GM12878 (cell line): ENCODE results near the gene GPR108. TPM values are rescaled to one million over a fixed set of nuclear protein-coding genes. Genes with fewer than 3 reads are reported as not detected.
"Not testable (repeated sequence)": the region's sequence is repeated elsewhere in the genome, so short reads cannot be mapped to it uniquely, and the experiment has no call there.

Source experiments
- ATAC-seq: fragments of 200-7000 bp; cut with Tn5 transposase; 3 replicates; pipeline ENCODE4 v1.9.1; 2020; ENCODE audit warnings: mild to moderate bottlenecking, moderate library complexity
- BruUV-seq: library from RNA; stranded (reverse); fragments of 400-500 nt; replicated peaks from 2 replicates; lab custom pipeline; 2021; lab: Mats Ljungman, UMichigan
- CTCF ChIA-PET: fragments of 300-600 bp; sonication (Branson Sonifier 250); formaldehyde crosslinking; extraction: SDS; loops from one replicate; lab custom pipeline; 2021; ENCODE audit warnings: inconsistent platforms; lab: Yijun Ruan, JAX
- POLR2A ChIA-PET: fragments of 350-600 bp; formaldehyde crosslinking; extraction: SDS; loops from one replicate; lab custom pipeline; 2021; ENCODE audit warnings: inconsistent platforms; lab: Charles Lee
- RAD21 ChIA-PET: fragments of 300-600 bp; sonication (Branson Sonifier 250); formaldehyde crosslinking; loops from one replicate; lab custom pipeline; 2023; ENCODE audit warnings: antibody characterized with exemption; ENCODE audit not compliant: unreplicated experiment; lab: Charles Lee
- SMC1A ChIA-PET: fragments of 300-600 bp; sonication (Branson Sonifier 250); formaldehyde crosslinking; loops from one replicate; lab custom pipeline; 2023; ENCODE audit not compliant: unreplicated experiment, uncharacterized antibody; lab: Charles Lee
- DNase-seq: peaks from one replicate; pipeline ENCODE4 v3.0.0-alpha.2; 2011; ENCODE audit warnings: low read depth, low spot score
- FAIRE-seq: peaks from 3 replicates; lab custom pipeline; 2011; peaks lifted over from hg19 to GRCh38; lab: Jason Lieb, UNC
- H2AFZ ChIP-seq: 2 replicates; pipeline ENCODE4 v1.6.0; 2011; ENCODE audit warnings: low read depth, low read length, control low read depth; ENCODE audit not compliant: control insufficient read depth
- H3K27ac ChIP-seq: 2 replicates; pipeline ENCODE4 v1.5.1; 2011; ENCODE audit warnings: control low read depth; ENCODE audit not compliant: control insufficient read depth, insufficient read depth
- H3K27me3 ChIP-seq, 2 experiments: replicated peaks in 1 of 2; 2 replicates each; pipeline versions ENCODE4 v1.6.0 to v1.6.1; 2011; ENCODE audit warnings: low read length in 1 of 2; ENCODE audit not compliant: control insufficient read depth in 2 of 2, insufficient read depth in 2 of 2
- H3K36me3 ChIP-seq, 2 experiments: 2 replicates each; pipeline ENCODE4 v1.5.1; 2011; ENCODE audit warnings: low read length in 1 of 2; ENCODE audit not compliant: control insufficient read depth in 2 of 2, insufficient read depth in 2 of 2
- H3K4me1 ChIP-seq: 2 replicates; pipeline ENCODE4 v1.6.1; 2011; ENCODE audit warnings: mild to moderate bottlenecking, low read length, moderate library complexity, mixed read lengths; ENCODE audit not compliant: control insufficient read depth, insufficient read depth
- H3K4me2 ChIP-seq: 2 replicates; pipeline ENCODE4 v1.6.0; 2011; ENCODE audit warnings: control low read depth; ENCODE audit not compliant: control insufficient read depth, insufficient read depth
- H3K4me3 ChIP-seq: fragments of 200-600 bp; sonication (generic); 2 replicates; pipeline ENCODE4 v1.5.1; 2016
- H3K79me2 ChIP-seq: 2 replicates; pipeline ENCODE4 v1.6.0; 2011; ENCODE audit warnings: low read length; ENCODE audit not compliant: control insufficient read depth, insufficient read depth
- H3K9ac ChIP-seq: 2 replicates; pipeline ENCODE4 v1.8.0; 2011; ENCODE audit warnings: low read length, control low read depth, mixed read lengths; ENCODE audit not compliant: control insufficient read depth, insufficient read depth
- H3K9me3 ChIP-seq: replicated peaks from 3 replicates; pipeline ENCODE4 v1.5.1; 2011; ENCODE audit warnings: mild to moderate bottlenecking, low read length; ENCODE audit not compliant: control insufficient read depth, insufficient read depth
- H4K20me1 ChIP-seq: 2 replicates; pipeline ENCODE4 v1.6.0; 2011; ENCODE audit not compliant: control insufficient read depth, insufficient read depth
- IKZF1 ChIP-seq: fragments of 450-650 bp; conservative IDR thresholded peaks from 2 replicates; pipeline ENCODE4 v1.6.1; 2017; ENCODE audit warnings: antibody characterized with exemption, mild to moderate bottlenecking
- TCF12 ChIP-seq: IDR thresholded peaks from 2 replicates; pipeline ENCODE4 v1.6.1; 2011; ENCODE audit warnings: low read depth, mild to moderate bottlenecking, low read length
- ZNF622 ChIP-seq: fragments of 450-650 bp; IDR thresholded peaks from 2 replicates; pipeline ENCODE4 v1.6.1; 2017; ENCODE audit warnings: mild to moderate bottlenecking, inconsistent platforms
- ZZZ3 ChIP-seq: IDR thresholded peaks from 2 replicates; pipeline ENCODE4 v1.6.1; 2011; ENCODE audit warnings: low read depth; ENCODE audit not compliant: control insufficient read depth, insufficient read length
- WGBS: methylation state at CpG from one replicate; pipeline ENCODE4 v1.1.6; 2016; ENCODE audit warnings: low lambda C conversion rate; ENCODE audit not compliant: insufficient replicate concordance, insufficient coverage; ENCODE audit errors: missing lambda C conversion rate; 5-methylcytosine and 5-hydroxymethylcytosine counted together
- in situ Hi-C: fragments of 300-500 bp; cut with MboI; formaldehyde crosslinking; loops from 9 replicates; pipeline ENCODE4 v1.14.3; 2018; ENCODE audit warnings: mixed read lengths
- intact Hi-C: fragments of 100-400 bp; cut with micrococcal nuclease; formaldehyde crosslinking; loops from one replicate; pipeline ENCODE4 v1.14.2; 2022; ENCODE audit not compliant: unreplicated experiment
- polyA plus RNA-seq, 11 experiments: library from polyadenylated mRNA; depleted of rRNA in 4 of 11; unstranded in 6 of 11; stranded (reverse) in 5 of 11; fragments of >200 nt; fragmentation: Nextera tagmentation in 4 of 11; fragmentation: Illumina TruSeq in 1 of 11; extraction: Ambion mirVana in 4 of 11; extraction: Trizol in 1 of 11; gene quantifications; 1 replicate in 1 of 11; 2 replicates in 10 of 11; pipeline versions ENCODE4 v1.2.1 to v1.2.3, GENCODE V29; 2011 to 2016; ENCODE audit warnings: inconsistent platforms in 2 of 11, missing spikeins in 2 of 11, low read depth in 1 of 11
- total RNA-seq, 4 experiments: library from RNA; depleted of rRNA in 3 of 4; stranded (reverse); fragments of >200 nt in 3 of 4; fragmentation: Illumina TruSeq in 1 of 4; extraction: Trizol in 1 of 4; gene quantifications; 2 replicates each; pipeline versions ENCODE4 v1.2.1 to v1.2.3, GENCODE V29; 2013 to 2021
- TF ChIP-seq, protein P1 (sequence below): fragments of 450-650 bp; IDR thresholded peaks from 2 replicates; pipeline ENCODE4 v1.6.1; 2017; ENCODE audit warnings: mild to moderate bottlenecking, low read depth, inconsistent platforms; ENCODE audit not compliant: poor library complexity, severe bottlenecking
- TF ChIP-seq, protein P2 (sequence below): fragments of 150-350 bp; IDR thresholded peaks from 2 replicates; pipeline ENCODE4 v1.6.1; 2014; ENCODE audit warnings: mild to moderate bottlenecking, low read depth, low read length
- TF ChIP-seq, protein P3 (sequence below): IDR thresholded peaks from 2 replicates; pipeline ENCODE4 v1.6.1; 2011; ENCODE audit warnings: low read depth, low read length, improper control_type of control experiment, borderline replicate concordance
- TF ChIP-seq, protein P4 (sequence below): fragments of 450-650 bp; IDR thresholded peaks from 2 replicates; pipeline ENCODE4 v1.6.1; 2017; ENCODE audit warnings: mild to moderate bottlenecking

Gene GPR108
- total and polyA plus RNA-seq, 10 of the 15 experiments (the other 5 are each of a cell fraction or from before 2014, with no cell fraction given): 4.4 to 87.2 (median 57.1) TPM

DNA sequence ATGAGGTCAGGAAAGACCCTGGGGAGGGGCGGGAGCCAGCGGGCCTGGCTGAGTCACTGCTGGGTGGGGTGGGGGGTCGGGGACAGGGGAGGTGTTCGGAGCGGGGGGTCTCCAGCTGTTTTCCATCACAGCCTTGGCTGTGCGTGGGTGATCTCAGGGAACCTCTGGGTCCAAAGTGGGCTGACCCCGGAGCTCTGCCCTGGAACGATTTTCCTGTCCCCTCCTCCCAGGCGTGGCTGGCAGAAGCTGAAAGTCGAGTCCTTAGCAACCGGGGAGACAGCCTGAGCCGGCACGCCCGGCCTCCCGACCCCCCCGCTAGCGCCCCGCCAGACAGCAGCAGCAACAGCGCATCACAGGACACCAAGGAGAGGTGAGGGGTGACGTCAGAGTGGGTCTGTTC is 12.7 kb upstream of the GPR108 start (continued):
- TF ChIP-seq, protein P1, sequence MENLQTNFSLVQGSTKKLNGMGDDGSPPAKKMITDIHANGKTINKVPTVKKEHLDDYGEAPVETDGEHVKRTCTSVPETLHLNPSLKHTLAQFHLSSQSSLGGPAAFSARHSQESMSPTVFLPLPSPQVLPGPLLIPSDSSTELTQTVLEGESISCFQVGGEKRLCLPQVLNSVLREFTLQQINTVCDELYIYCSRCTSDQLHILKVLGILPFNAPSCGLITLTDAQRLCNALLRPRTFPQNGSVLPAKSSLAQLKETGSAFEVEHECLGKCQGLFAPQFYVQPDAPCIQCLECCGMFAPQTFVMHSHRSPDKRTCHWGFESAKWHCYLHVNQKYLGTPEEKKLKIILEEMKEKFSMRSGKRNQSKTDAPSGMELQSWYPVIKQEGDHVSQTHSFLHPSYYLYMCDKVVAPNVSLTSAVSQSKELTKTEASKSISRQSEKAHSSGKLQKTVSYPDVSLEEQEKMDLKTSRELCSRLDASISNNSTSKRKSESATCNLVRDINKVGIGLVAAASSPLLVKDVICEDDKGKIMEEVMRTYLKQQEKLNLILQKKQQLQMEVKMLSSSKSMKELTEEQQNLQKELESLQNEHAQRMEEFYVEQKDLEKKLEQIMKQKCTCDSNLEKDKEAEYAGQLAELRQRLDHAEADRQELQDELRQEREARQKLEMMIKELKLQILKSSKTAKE: no peak
- TF ChIP-seq, protein P2, sequence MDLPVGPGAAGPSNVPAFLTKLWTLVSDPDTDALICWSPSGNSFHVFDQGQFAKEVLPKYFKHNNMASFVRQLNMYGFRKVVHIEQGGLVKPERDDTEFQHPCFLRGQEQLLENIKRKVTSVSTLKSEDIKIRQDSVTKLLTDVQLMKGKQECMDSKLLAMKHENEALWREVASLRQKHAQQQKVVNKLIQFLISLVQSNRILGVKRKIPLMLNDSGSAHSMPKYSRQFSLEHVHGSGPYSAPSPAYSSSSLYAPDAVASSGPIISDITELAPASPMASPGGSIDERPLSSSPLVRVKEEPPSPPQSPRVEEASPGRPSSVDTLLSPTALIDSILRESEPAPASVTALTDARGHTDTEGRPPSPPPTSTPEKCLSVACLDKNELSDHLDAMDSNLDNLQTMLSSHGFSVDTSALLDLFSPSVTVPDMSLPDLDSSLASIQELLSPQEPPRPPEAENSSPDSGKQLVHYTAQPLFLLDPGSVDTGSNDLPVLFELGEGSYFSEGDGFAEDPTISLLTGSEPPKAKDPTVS: no peak
- TF ChIP-seq ZNF622: no peak
- TF ChIP-seq, protein P3, sequence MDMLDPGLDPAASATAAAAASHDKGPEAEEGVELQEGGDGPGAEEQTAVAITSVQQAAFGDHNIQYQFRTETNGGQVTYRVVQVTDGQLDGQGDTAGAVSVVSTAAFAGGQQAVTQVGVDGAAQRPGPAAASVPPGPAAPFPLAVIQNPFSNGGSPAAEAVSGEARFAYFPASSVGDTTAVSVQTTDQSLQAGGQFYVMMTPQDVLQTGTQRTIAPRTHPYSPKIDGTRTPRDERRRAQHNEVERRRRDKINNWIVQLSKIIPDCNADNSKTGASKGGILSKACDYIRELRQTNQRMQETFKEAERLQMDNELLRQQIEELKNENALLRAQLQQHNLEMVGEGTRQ: no peak
- no peak for TF ChIP-seq TCF12
- TF ChIP-seq, protein P4, sequence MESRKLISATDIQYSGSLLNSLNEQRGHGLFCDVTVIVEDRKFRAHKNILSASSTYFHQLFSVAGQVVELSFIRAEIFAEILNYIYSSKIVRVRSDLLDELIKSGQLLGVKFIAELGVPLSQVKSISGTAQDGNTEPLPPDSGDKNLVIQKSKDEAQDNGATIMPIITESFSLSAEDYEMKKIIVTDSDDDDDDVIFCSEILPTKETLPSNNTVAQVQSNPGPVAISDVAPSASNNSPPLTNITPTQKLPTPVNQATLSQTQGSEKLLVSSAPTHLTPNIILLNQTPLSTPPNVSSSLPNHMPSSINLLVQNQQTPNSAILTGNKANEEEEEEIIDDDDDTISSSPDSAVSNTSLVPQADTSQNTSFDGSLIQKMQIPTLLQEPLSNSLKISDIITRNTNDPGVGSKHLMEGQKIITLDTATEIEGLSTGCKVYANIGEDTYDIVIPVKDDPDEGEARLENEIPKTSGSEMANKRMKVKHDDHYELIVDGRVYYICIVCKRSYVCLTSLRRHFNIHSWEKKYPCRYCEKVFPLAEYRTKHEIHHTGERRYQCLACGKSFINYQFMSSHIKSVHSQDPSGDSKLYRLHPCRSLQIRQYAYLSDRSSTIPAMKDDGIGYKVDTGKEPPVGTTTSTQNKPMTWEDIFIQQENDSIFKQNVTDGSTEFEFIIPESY: no peak
- TF ChIP-seq IKZF1: no peak
- TF ChIP-seq ZZZ3: no peak

DNA sequence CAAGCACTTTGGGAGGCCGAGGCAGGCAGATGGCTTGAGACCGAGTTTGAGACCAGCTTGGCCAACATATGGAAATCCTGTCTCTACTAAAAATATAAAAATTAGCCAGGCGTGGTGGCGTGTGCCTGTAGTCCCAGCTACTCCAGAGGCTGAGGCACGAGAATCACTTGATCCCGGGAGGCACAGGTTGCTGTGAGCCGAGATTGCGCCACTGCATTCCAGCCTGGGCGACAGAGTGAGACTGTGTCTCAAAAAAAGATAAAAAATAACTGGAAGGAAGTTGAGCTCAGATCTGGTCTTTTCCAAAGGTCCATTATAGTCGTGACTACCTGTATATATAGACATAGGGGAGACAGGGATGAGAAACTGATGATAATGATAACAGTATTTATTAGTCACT is 11.2 kb upstream of the GPR108 start:
- ATAC-seq, H3K4me2 ChIP-seq, H3K27me3 ChIP-seq, H3K9ac ChIP-seq, H2AFZ ChIP-seq, POLR2A ChIA-PET, intact Hi-C loops, H3K9me3 ChIP-seq, in situ Hi-C loops, H3K79me2 ChIP-seq, RAD21 ChIA-PET, FAIRE-seq, H4K20me1 ChIP-seq, H3K4me3 ChIP-seq, DNase-seq, H3K4me1 ChIP-seq, BruUV-seq, H3K27ac ChIP-seq: not testable (repeated sequence)
- WGBS: 89% methylated on average over 10 of the region's 10 CpGs
- peaks cover 18% of the 10 kb centered on the region in 2 experiments for H3K36me3 ChIP-seq
- CTCF ChIA-PET: interaction anchor here (1.1 kb wide), 3 partner anchors 10 to 117 kb away, joined by 3 to 5 read pairs (median 4); partner anchors contain the start of gene VAV1
- SMC1A ChIA-PET: interaction anchor here (1.2 to 2.4 kb wide), 2 partner anchors 11 to 106 kb away, joined by 3 to 8 read pairs; partner anchors contain the start of gene GPR108
